ENCODE measurements around the gene GPATCH1. TPM values are rescaled to one million over a fixed set of nuclear protein-coding genes. Genes with fewer than 3 reads are reported as not detected.
A peak's percentile ranks its signal among the peaks of the same experiment; 100 is the strongest.

Gene GPATCH1
- total and polyA plus RNA-seq, 2 of the 13 experiments (the other 11 are each of a cell fraction or from before 2014, with no cell fraction given) = 6.8 to 6.9 TPM

DNA sequence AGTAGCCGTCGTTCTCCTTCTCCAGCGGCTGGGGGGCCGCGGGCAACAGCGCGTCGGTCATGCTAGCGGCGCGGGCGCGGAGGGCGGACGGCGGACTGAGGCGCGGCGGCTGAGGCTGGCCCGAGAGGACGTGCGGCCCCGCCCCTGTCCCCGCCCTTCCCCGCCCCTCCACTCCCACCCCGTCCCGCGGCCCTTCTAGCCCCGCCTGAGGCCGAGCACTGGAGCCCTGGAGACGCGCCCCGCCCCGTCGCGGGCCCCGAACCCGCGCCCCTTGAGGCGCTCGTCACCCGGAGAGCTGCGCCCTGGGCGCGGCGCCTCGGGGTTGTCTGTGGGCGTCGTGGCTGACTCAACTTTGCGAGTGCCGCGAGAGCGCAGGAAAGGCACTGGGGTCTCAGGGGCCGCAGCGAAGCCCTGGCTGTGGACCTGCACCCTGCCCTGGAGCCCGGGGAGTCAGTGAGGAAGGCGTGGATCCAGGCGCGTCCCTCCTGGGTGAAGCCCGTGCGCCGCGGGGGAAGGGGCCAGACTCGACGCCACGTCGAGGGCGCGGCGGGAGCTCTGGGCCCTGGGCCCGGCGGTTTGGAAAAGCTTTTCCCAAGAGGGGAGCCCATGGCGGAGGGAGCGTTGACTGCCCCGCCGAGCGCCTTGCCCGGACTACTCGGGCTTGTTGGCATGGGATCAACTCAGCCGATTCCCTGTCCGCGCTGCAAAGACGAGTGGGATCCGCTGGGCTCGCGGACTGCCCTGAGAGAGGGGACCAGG is 16.0 kb upstream of the GPATCH1 start, which contains the start of gene RHPN2 (continued):
- TF ChIP-seq, protein P1, sequence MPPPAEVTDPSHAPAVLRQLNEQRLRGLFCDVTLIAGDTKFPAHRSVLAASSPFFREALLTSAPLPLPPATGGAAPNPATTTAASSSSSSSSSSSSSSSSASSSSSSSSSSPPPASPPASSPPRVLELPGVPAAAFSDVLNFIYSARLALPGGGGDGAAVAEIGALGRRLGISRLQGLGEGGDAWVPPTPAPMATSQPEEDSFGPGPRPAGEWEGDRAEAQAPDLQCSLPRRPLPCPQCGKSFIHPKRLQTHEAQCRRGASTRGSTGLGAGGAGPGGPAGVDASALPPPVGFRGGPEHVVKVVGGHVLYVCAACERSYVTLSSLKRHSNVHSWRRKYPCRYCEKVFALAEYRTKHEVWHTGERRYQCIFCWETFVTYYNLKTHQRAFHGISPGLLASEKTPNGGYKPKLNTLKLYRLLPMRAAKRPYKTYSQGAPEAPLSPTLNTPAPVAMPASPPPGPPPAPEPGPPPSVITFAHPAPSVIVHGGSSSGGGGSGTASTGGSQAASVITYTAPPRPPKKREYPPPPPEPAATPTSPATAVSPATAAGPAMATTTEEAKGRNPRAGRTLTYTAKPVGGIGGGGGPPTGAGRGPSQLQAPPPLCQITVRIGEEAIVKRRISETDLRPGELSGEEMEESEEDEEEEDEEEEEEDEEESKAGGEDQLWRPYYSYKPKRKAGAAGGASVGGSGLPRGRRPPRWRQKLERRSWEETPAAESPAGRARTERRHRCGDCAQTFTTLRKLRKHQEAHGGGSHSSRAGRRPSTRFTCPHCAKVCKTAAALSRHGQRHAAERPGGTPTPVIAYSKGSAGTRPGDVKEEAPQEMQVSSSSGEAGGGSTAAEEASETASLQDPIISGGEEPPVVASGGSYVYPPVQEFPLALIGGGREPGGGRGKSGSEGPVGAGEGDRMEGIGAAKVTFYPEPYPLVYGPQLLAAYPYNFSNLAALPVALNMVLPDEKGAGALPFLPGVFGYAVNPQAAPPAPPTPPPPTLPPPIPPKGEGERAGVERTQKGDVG (CRISPR knock-in tag; IDR thresholded peaks at IDR 0.05; ENCODE audit: borderline replicate concordance) = no peak
- TF ChIP-seq ZFP36L2 (CRISPR knock-in tag; IDR thresholded peaks at IDR 0.05) = no peak
- no peak for TF ChIP-seq HMG20B (CRISPR knock-in tag; conservative IDR thresholded peaks at IDR 0.05)
- TF ChIP-seq, protein P2, sequence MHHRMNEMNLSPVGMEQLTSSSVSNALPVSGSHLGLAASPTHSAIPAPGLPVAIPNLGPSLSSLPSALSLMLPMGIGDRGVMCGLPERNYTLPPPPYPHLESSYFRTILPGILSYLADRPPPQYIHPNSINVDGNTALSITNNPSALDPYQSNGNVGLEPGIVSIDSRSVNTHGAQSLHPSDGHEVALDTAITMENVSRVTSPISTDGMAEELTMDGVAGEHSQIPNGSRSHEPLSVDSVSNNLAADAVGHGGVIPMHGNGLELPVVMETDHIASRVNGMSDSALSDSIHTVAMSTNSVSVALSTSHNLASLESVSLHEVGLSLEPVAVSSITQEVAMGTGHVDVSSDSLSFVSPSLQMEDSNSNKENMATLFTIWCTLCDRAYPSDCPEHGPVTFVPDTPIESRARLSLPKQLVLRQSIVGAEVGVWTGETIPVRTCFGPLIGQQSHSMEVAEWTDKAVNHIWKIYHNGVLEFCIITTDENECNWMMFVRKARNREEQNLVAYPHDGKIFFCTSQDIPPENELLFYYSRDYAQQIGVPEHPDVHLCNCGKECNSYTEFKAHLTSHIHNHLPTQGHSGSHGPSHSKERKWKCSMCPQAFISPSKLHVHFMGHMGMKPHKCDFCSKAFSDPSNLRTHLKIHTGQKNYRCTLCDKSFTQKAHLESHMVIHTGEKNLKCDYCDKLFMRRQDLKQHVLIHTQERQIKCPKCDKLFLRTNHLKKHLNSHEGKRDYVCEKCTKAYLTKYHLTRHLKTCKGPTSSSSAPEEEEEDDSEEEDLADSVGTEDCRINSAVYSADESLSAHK (CRISPR knock-in tag; IDR thresholded peaks at IDR 0.05; ENCODE audit: borderline replicate concordance) = no peak
- no peak; the same call in 1 of the 2 replicates for TF ChIP-seq ZSCAN25 (CRISPR knock-in tag; IDR thresholded peaks at IDR 0.05)
- no peak for TF ChIP-seq HMG20A (CRISPR knock-in tag; IDR thresholded peaks at IDR 0.05; ENCODE audit: borderline replicate concordance)
- no peak for TF ChIP-seq ZNF337 (CRISPR knock-in tag; IDR thresholded peaks at IDR 0.05; ENCODE audit: borderline replicate concordance, low read depth)
- TF ChIP-seq ZNF225 (CRISPR knock-in tag; IDR thresholded peaks at IDR 0.05) = no peak
- no peak for TF ChIP-seq ZNF720 (CRISPR knock-in tag; IDR thresholded peaks at IDR 0.05)
- no peak for TF ChIP-seq ZNF264 (CRISPR knock-in tag; IDR thresholded peaks at IDR 0.05)
- no peak for TF ChIP-seq NCOA1 (CRISPR knock-in tag; IDR thresholded peaks at IDR 0.05)
- TF ChIP-seq TRIM24 (CRISPR knock-in tag; IDR thresholded peaks at IDR 0.05) = no peak
- peak; percentile 43; the same call in 1 of the 2 replicates for TF ChIP-seq MXD4 (CRISPR knock-in tag; IDR thresholded peaks at IDR 0.05)
- no peak for TF ChIP-seq ZNF562 (CRISPR knock-in tag; IDR thresholded peaks at IDR 0.05; ENCODE audit: borderline replicate concordance)
- TF ChIP-seq, protein P3, sequence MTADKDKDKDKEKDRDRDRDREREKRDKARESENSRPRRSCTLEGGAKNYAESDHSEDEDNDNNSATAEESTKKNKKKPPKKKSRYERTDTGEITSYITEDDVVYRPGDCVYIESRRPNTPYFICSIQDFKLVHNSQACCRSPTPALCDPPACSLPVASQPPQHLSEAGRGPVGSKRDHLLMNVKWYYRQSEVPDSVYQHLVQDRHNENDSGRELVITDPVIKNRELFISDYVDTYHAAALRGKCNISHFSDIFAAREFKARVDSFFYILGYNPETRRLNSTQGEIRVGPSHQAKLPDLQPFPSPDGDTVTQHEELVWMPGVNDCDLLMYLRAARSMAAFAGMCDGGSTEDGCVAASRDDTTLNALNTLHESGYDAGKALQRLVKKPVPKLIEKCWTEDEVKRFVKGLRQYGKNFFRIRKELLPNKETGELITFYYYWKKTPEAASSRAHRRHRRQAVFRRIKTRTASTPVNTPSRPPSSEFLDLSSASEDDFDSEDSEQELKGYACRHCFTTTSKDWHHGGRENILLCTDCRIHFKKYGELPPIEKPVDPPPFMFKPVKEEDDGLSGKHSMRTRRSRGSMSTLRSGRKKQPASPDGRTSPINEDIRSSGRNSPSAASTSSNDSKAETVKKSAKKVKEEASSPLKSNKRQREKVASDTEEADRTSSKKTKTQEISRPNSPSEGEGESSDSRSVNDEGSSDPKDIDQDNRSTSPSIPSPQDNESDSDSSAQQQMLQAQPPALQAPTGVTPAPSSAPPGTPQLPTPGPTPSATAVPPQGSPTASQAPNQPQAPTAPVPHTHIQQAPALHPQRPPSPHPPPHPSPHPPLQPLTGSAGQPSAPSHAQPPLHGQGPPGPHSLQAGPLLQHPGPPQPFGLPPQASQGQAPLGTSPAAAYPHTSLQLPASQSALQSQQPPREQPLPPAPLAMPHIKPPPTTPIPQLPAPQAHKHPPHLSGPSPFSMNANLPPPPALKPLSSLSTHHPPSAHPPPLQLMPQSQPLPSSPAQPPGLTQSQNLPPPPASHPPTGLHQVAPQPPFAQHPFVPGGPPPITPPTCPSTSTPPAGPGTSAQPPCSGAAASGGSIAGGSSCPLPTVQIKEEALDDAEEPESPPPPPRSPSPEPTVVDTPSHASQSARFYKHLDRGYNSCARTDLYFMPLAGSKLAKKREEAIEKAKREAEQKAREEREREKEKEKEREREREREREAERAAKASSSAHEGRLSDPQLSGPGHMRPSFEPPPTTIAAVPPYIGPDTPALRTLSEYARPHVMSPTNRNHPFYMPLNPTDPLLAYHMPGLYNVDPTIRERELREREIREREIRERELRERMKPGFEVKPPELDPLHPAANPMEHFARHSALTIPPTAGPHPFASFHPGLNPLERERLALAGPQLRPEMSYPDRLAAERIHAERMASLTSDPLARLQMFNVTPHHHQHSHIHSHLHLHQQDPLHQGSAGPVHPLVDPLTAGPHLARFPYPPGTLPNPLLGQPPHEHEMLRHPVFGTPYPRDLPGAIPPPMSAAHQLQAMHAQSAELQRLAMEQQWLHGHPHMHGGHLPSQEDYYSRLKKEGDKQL (CRISPR knock-in tag; IDR thresholded peaks at IDR 0.05; ENCODE audit: low read depth) = no peak
- no peak for TF ChIP-seq RBM39 (IDR thresholded peaks at IDR 0.05; ENCODE audit: low read depth, low read length, poor library complexity, severe bottlenecking)
- no peak for TF ChIP-seq ATAD3A (CRISPR knock-in tag; IDR thresholded peaks at IDR 0.05)
- no peak for TF ChIP-seq ZNF331 (CRISPR knock-in tag; IDR thresholded peaks at IDR 0.05)
